Daoy (cell line): ENCODE results near the gene ALOX5. TPM values are rescaled to one million over a fixed set of nuclear protein-coding genes. Genes with fewer than 3 reads are reported as not detected.
"Not testable (repeated sequence)": the region's sequence is repeated elsewhere in the genome, so short reads cannot be mapped to it uniquely, and the experiment has no call there.

ENCODE experiments used
- DNase-seq: peaks from one replicate; pipeline ENCODE4 v3.0.0-alpha.2; 2015; ENCODE audit warnings: low read depth
- total RNA-seq: library from RNA; depleted of rRNA; stranded (reverse); fragments of >200 nt; shearing (Covaris generic); gene quantifications from 2 replicates; pipeline ENCODE4 v1.2.3, GENCODE V29; 2014; rRNA removed

The ALOX5 gene
- 0.06 TPM in 1 of 2 replicates, not detected in the other for total RNA-seq

GRCh38 chr10:45373576-45374349 is at the start of gene ALOX5:
TSS of gene ALOX5 (plus strand) at chr10:45374216. CDS start at chr10:45374280, 64 bp downstream.
- DNase-seq: peak; percentile 40

GRCh38 chr10:45325116-45325515 is 48.9 kb upstream of the ALOX5 start:
- DNase-seq: no peak

GRCh38 chr10:45326864-45327263 is 47.2 kb upstream of the ALOX5 start:
- not testable (repeated sequence) for DNase-seq

- DNase-seq: not testable (repeated sequence)
These were observed 42.2 kb upstream of the ALOX5 start for GRCh38 chr10:45331824-45332223.

GRCh38 chr10:45339894-45340293 is 34.1 kb upstream of the ALOX5 start:
- no peak for DNase-seq

- DNase-seq: not testable (repeated sequence)
These were observed 33.6 kb upstream of the ALOX5 start for GRCh38 chr10:45340420-45340819.

- DNase-seq: not testable (repeated sequence)
These were observed 27.2 kb upstream of the ALOX5 start for GRCh38 chr10:45346652-45347335.

- DNase-seq: not testable (repeated sequence)
These were observed 26.6 kb upstream of the ALOX5 start for GRCh38 chr10:45347464-45347863.

- DNase-seq: not testable (repeated sequence)
These were observed 25.7 kb upstream of the ALOX5 start for GRCh38 chr10:45348196-45348765.

GRCh38 chr10:45353186-45353585 is 20.8 kb upstream of the ALOX5 start:
- no peak for DNase-seq

- DNase-seq: peak; percentile 23
These were observed 19.8 kb upstream of the ALOX5 start for GRCh38 chr10:45354261-45354660.

- DNase-seq: no peak
These were observed 18.5 kb upstream of the ALOX5 start for GRCh38 chr10:45355494-45355893.

- not testable (repeated sequence) for DNase-seq
These were observed 15.1 kb upstream of the ALOX5 start for GRCh38 chr10:45358961-45359360.

GRCh38 chr10:45361983-45362799 is 11.8 kb upstream of the ALOX5 start:
- DNase-seq: not testable (repeated sequence)

GRCh38 chr10:45367643-45368042 is 6.4 kb upstream of the ALOX5 start:
- not testable (repeated sequence) for DNase-seq

- DNase-seq: no peak
These were observed 5.8 kb upstream of the ALOX5 start for GRCh38 chr10:45368181-45368580.

GRCh38 chr10:45370202-45370955 is 3.6 kb upstream of the ALOX5 start:
- no peak for DNase-seq

- no peak for DNase-seq
These were observed 2.5 kb upstream of the ALOX5 start for GRCh38 chr10:45371560-45371959.

- no peak for DNase-seq
These were observed 1.6 kb upstream of the ALOX5 start for GRCh38 chr10:45372251-45372951.

- DNase-seq: no peak
These were observed 927 bp upstream of the ALOX5 start for GRCh38 chr10:45373003-45373575.
